ENCODE results near the gene CNNM2. TPM values are rescaled to one million over a fixed set of nuclear protein-coding genes. Genes with fewer than 3 reads are reported as not detected.
"Not testable (repeated sequence)": the region's sequence is repeated elsewhere in the genome, so short reads cannot be mapped to it uniquely, and the experiment has no call there.

CNNM2 gene
- total RNA-seq, 2 donors from 2014 or later, result 3.4 to 5.3 TPM

DNA sequence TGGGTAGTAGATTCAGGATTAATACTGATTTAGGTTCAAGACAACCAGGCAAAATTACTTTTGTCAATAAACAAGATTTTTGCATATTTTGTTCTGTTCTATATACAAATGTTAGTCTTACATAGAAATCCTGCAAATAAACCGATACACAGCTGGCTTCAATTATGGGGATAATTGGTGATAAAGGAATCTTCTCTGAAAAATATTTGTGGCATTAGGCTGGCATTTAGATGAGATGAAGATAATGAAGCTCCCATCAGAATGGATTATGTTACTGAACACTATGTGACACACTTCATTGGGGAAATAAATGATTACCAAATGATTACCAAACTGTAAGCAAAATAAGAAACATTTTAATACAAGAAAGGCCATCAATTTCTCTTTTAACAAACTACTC, 209.1 kb downstream of the CNNM2 start:
- no peak overlapping the region for H3K4me3 ChIP-seq
- H3K4me1 ChIP-seq, result no peaks in the 10 kb centered on the region
- intact Hi-C loops (cut with DNase I), result no loop called here
- H3K9me3 ChIP-seq, result no peaks in the 10 kb centered on the region
- H3K27me3 ChIP-seq, result no peaks in the 10 kb centered on the region
- TF ChIP-seq, protein P1, sequence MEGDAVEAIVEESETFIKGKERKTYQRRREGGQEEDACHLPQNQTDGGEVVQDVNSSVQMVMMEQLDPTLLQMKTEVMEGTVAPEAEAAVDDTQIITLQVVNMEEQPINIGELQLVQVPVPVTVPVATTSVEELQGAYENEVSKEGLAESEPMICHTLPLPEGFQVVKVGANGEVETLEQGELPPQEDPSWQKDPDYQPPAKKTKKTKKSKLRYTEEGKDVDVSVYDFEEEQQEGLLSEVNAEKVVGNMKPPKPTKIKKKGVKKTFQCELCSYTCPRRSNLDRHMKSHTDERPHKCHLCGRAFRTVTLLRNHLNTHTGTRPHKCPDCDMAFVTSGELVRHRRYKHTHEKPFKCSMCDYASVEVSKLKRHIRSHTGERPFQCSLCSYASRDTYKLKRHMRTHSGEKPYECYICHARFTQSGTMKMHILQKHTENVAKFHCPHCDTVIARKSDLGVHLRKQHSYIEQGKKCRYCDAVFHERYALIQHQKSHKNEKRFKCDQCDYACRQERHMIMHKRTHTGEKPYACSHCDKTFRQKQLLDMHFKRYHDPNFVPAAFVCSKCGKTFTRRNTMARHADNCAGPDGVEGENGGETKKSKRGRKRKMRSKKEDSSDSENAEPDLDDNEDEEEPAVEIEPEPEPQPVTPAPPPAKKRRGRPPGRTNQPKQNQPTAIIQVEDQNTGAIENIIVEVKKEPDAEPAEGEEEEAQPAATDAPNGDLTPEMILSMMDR (IDR thresholded peaks at IDR 0.05), result no peak
- no peak for TF ChIP-seq POLR2A (IDR thresholded peaks at IDR 0.05)
- no peak overlapping the region for H3K27ac ChIP-seq
- DNase-seq (no peak), ATAC-seq (no peak)
- H3K36me3 ChIP-seq (replicated peaks in 1 of 2; ENCODE audit: insufficient read depth in 1 of 2, low read depth in 2 of 2), result no peaks in the 10 kb centered on the region
- 92 to 94% methylated on average over 1 of the region's 1 CpG for WGBS, 2 donors

DNA sequence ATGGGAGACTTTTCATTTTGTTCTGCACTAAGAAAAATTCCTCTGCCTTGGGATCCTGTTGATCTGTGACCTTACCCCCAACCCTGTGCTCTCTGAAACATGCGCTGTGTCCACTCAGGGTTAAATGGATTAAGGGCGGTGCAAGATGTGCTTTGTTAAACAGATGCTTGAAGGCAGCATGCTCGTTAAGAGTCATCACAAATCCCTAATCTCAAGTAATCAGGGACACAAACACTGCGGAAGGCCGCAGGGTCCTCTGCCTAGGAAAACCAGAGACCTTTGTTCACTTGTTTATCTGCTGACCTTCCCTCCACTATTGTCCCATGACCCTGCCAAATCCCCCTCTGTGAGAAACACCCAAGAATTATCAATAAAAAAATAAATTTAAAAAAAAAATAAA, 212.1 kb downstream of the CNNM2 start:
- H3K9me3 ChIP-seq; H3K4me3 ChIP-seq; intact Hi-C loops (cut with DNase I); ATAC-seq; H3K36me3 ChIP-seq (replicated peaks in 1 of 2; ENCODE audit: insufficient read depth in 1 of 2, low read depth in 2 of 2); H3K4me1 ChIP-seq; H3K27me3 ChIP-seq; DNase-seq; H3K27ac ChIP-seq: not testable (repeated sequence)
- WGBS, 2 donors, result 85 to 90% methylated on average over 5 of the region's 5 CpGs

DNA sequence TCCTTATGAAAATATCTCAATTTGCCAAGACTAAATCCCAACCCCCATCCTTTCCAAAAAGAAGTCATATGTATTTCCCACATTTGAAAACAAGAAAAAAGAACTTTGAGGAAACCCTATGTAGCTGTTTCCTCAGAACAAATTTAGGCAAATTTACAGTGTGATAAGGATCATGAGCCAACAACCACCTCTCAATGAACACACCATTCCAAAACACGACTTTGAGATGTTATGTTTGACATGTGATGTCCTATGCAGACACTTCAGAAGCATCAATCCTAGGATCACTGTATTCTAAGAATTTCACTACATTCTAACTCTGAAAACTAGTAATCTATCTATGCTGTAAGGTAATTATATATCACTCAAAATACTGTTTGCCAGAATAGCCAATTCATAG, 212.8 kb downstream of the CNNM2 start:
- ATAC-seq, result no peak
- no peaks in the 10 kb centered on the region for H3K27me3 ChIP-seq
- no peak overlapping the region for H3K27ac ChIP-seq
- DNase-seq, result no peak
- TF ChIP-seq POLR2A (IDR thresholded peaks at IDR 0.05), result no peak
- TF ChIP-seq, protein P1 (IDR thresholded peaks at IDR 0.05), result no peak
- no peaks in the 10 kb centered on the region for H3K4me1 ChIP-seq
- intact Hi-C loops (cut with DNase I), result no loop called here
- no peaks in the 10 kb centered on the region for H3K36me3 ChIP-seq (replicated peaks in 1 of 2; ENCODE audit: insufficient read depth in 1 of 2, low read depth in 2 of 2)
- H3K9me3 ChIP-seq, result no peaks in the 10 kb centered on the region
- no peak overlapping the region for H3K4me3 ChIP-seq
- 64 to 70% methylated on average over 1 of the region's 1 CpG for WGBS, 2 donors

DNA sequence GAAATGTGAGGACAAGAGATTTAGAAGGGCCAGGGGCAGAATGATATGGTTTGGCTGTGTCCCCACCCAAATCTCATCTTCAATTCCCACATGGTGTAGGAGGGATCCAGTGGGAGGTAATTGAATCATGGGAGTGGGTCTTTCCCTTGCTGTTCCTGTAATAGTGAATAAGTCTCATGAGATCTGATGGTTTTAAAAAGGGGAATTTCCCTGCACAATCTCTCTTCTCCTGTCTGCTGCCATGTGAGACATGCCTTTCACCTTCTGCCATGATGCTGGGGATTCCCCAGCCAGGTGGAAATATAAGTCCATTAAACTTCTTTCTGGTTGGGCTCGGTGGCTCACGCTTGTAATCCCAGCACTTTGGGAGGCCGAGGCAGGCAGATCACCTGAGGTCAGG, 217.1 kb downstream of the CNNM2 start:
- H3K9me3 ChIP-seq; H3K4me1 ChIP-seq; intact Hi-C loops (cut with DNase I); DNase-seq; ATAC-seq; H3K27ac ChIP-seq; H3K27me3 ChIP-seq; H3K4me3 ChIP-seq; H3K36me3 ChIP-seq (replicated peaks in 1 of 2; ENCODE audit: insufficient read depth in 1 of 2, low read depth in 2 of 2): not testable (repeated sequence)
- WGBS, 2 donors, result 88 to 97% methylated on average over 3 of the region's 3 CpGs

DNA sequence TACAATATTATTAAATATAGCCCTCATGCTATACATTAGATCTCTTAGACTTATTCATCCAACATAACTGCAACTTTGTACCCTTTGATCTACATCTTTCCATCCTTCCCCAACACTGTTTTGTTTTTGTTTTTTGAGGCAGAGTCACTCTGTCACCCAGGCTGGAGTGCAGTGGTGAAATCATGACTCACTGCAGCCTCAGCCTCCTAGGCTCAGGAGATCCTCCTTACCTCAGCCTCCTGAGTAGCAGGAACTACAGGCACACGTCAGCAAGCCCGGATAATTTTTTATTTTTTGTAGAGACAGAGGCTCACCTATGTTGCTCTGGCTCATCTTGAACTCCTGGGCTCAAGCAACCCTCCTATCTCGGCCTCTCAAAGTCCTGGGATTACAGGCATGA, 221.7 kb downstream of the CNNM2 start:
- H3K36me3 ChIP-seq (replicated peaks in 1 of 2; ENCODE audit: insufficient read depth in 1 of 2, low read depth in 2 of 2), result peaks cover 0 to 5% of the 10 kb centered on the region in 2 donors
- TF ChIP-seq POLR2A (IDR thresholded peaks at IDR 0.05), result no peak
- TF ChIP-seq, protein P1 (IDR thresholded peaks at IDR 0.05), result no peak
- ATAC-seq (no peak), DNase-seq (no peak)
- H3K27me3 ChIP-seq, result no peaks in the 10 kb centered on the region
- H3K9me3 ChIP-seq, result no peaks in the 10 kb centered on the region
- H3K4me3 ChIP-seq, result no peak overlapping the region
- WGBS, 2 donors, result 96 to 100% methylated on average over 3 of the region's 3 CpGs
- H3K27ac ChIP-seq, result no peak overlapping the region
- peaks cover 3% of the 10 kb centered on the region for H3K4me1 ChIP-seq
- intact Hi-C loops (cut with DNase I), result no loop called here

Small RNA genes within 50 kb of the gene (small RNA-seq; reads per million reads assigned to genes)
- gene AS3MT (not detected), gene RF00026 (not detected), gene RF02271 (not detected)

Other genes starting within 250 kb of the CNNM2 start
- 1 to 10 TPM; 1.8 to 4.0 TPM for gene ARL3, start 203.9 kb upstream of the CNNM2 start, total RNA-seq
- gene SFXN2, start 203.7 kb upstream of the CNNM2 start, total RNA-seq, result 1 to 10 TPM; 2.1 to 7.3 TPM
- 10 to 100 TPM; 30.6 to 55.4 TPM for gene WBP1L, start 174.3 kb upstream of the CNNM2 start, total RNA-seq
- gene CYP17A1, start 80.9 kb upstream of the CNNM2 start, total RNA-seq, result not detected
- 10 to 100 TPM; 12.9 to 13.2 TPM for gene BORCS7, start 64.0 kb upstream of the CNNM2 start, total RNA-seq
- 1 to 10 TPM; 4.0 to 4.7 TPM for gene AS3MT, start 48.8 kb upstream of the CNNM2 start, total RNA-seq

All from body of pancreas (tissue), 4 donors.